Right atrium auricular region (tissue), 2 donors: Measurements from ENCODE around the gene CYP26A1. TPM values are rescaled to one million over a fixed set of nuclear protein-coding genes. Genes with fewer than 3 reads are reported as not detected.
A peak's percentile ranks its signal among the peaks of the same experiment; 100 is the strongest.

ENCODE experiments used
- DNase-seq: peaks from one replicate; pipeline ENCODE4 v3.0.0-alpha.2; 2019; ENCODE audit warnings: low spot score
- H3K27ac ChIP-seq, 2 donors: fragments of 200-600 bp; sonication (generic); 1 replicate in 1 of 2; 2 replicates in 1 of 2; pipeline ENCODE4 v1.5.1; 2016 to 2019
- H3K27me3 ChIP-seq, 2 donors: fragments of 200-600 bp; sonication (generic); one replicate each; pipeline versions ENCODE4 v1.5.1 to v1.6.0; 2017 to 2019
- H3K36me3 ChIP-seq: fragments of 200-600 bp; sonication (generic); one replicate; pipeline ENCODE4 v1.5.1; 2016
- H3K4me1 ChIP-seq, 2 donors: fragments of 200-600 bp; sonication (generic); one replicate each; pipeline versions ENCODE4 v1.5.1 to v1.6.0; 2017 to 2019
- H3K4me3 ChIP-seq, 2 donors: fragments of 200-600 bp; sonication (generic); 1 replicate in 1 of 2; 2 replicates in 1 of 2; pipeline ENCODE4 v1.5.1; 2017 to 2019; ENCODE audit warnings: mild to moderate bottlenecking in 1 of 2, moderate library complexity in 1 of 2
- H3K9me3 ChIP-seq, 2 donors: fragments of 200-600 bp; sonication (generic); one replicate each; pipeline ENCODE4 v1.5.1; 2019
- CTCF ChIP-seq, 2 donors: fragments of 200-600 bp; sonication (generic); IDR thresholded peaks; one replicate each; pipeline ENCODE4 v1.5.1; 2019; ENCODE audit warnings: antibody characterized with exemption in 2 of 2
- total RNA-seq, 2 donors: library from RNA; depleted of rRNA; stranded (reverse); fragments of >200 nt; gene quantifications; one replicate each; pipeline ENCODE4 v1.1.0, GENCODE V29; 2016

CYP26A1 gene
- total RNA-seq, 2 donors from 2014 or later, result not detected

GRCh38 chr10:93081318-93081717, 7.6 kb downstream of the CYP26A1 start:
- Histone ChIP-seq H3K27ac (no peak overlapping the region), H3K36me3 (no peaks in the 10 kb centered on the region), H3K9me3 (no peaks in the 10 kb centered on the region), H3K4me1 (no peaks in the 10 kb centered on the region), H3K27me3 (no peaks in the 10 kb centered on the region), H3K4me3 (no peak overlapping the region)
- TF ChIP-seq CTCF (IDR thresholded peaks at IDR 0.05), result no peak
- DNase-seq, result peak; percentile 34

DNA sequence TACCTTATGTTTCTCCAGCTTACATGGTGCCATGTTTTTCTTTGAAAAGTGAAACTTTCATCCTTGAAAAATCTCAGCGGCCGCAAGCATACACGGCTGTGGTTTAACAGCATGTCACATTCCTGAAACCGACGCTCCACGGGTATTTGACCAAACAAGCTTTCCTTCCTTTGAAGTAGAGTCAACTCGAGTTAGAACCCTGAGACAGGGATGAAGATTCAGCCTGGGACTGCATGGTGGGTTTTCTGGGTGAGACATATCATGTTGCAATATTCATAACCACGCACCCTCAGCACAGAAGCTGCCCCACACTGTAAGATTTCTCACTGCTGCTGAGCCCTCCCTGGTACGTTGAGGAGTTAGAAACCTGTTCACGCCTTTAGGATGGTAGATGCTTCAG, 8.1 kb downstream of the CYP26A1 start:
- no peaks in the 10 kb centered on the region for H3K36me3 ChIP-seq
- no peaks in the 10 kb centered on the region for H3K4me1 ChIP-seq
- no peak overlapping the region for H3K27ac ChIP-seq
- peak; percentile 21 for DNase-seq
- no peak overlapping the region for H3K4me3 ChIP-seq
- H3K9me3 ChIP-seq, result no peaks in the 10 kb centered on the region
- TF ChIP-seq CTCF (IDR thresholded peaks at IDR 0.05), result no peak
- no peaks in the 10 kb centered on the region for H3K27me3 ChIP-seq

DNA sequence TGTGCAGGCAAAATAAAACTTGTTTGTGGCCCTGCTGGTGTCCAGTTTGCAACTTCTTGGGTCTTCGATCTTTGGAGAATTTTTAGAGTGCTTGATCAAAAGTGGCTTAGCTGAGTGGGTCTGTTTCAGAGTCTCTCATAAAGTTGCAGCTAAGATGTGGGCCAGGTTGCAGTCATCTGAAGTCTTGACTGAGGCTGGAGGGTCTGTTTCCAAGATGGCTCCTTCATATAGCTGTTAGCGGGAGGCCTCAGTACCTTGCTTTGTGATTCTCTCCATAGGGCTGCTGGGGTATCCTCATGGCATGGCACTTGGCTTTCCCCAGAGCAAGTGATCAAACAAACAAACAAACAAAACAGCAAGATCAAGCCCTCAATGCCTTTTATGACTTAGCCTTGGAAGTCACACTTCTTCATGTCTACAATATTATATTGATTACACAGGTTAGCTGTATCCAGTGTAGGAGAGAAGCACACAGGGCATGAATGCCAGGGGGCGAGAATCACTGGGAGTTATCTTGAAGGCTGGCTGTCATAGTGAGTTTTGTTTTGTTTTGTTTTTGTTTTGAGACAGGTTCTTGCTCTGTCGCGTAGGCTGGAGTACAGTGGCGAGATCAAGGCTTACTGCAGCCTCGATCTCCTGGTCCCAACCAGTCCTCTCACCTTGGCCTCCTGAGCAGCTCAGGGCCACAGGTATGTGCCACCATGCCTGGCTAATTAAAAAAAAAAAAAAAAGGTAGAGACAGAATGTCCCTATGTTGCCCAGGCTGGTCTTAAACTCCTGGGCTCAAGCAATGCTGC, 10.2 kb downstream of the CYP26A1 start:
- H3K27ac ChIP-seq, result no peak overlapping the region
- no peaks in the 10 kb centered on the region for H3K27me3 ChIP-seq
- TF ChIP-seq CTCF (IDR thresholded peaks at IDR 0.05), result no peak
- H3K36me3 ChIP-seq, result no peaks in the 10 kb centered on the region
- no peak for DNase-seq
- H3K4me3 ChIP-seq, result no peak overlapping the region
- no peaks in the 10 kb centered on the region for H3K4me1 ChIP-seq
- H3K9me3 ChIP-seq, result no peaks in the 10 kb centered on the region

DNA sequence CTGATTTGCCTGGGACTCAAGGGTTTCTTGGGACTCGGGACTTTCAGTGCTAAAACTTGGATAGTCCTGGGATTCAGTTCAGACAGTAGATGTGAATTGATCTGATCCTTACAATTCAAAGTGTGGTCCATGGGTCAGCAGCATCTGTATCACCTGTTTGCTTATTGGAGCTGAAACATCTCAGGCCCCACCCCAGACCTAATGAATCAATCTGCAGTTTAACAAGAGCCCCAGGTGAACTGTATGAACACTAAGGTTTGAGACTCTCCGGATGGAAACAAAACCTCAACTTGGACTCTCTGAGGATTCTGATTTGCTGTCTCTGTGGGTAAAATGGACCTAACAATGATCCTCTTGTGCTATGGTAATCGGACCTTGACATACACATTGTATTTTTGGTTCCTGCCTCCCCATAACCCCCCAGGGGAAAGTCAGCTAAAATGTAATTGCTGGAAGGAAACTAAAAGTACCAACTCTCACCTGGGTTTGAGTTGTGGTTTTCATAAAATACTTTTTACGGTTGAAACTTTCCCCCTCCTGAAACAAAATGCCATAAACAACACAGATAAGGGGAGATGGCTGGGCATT, 11.7 kb downstream of the CYP26A1 start:
- no peak for DNase-seq
- no peaks in the 10 kb centered on the region for H3K36me3 ChIP-seq
- no peaks in the 10 kb centered on the region for H3K27me3 ChIP-seq
- H3K4me1 ChIP-seq, result no peaks in the 10 kb centered on the region
- no peak overlapping the region for H3K27ac ChIP-seq
- no peak for TF ChIP-seq CTCF (IDR thresholded peaks at IDR 0.05)
- H3K4me3 ChIP-seq, result no peak overlapping the region
- no peaks in the 10 kb centered on the region for H3K9me3 ChIP-seq

GRCh38 chr10:93086289-93086688, 12.6 kb downstream of the CYP26A1 start:
- Histone ChIP-seq H3K27ac (no peak overlapping the region), H3K9me3 (no peaks in the 10 kb centered on the region), H3K36me3 (no peaks in the 10 kb centered on the region), H3K4me3 (no peak overlapping the region), H3K4me1 (no peaks in the 10 kb centered on the region), H3K27me3 (no peaks in the 10 kb centered on the region)
- DNase-seq, result no peak
- no peak for TF ChIP-seq CTCF (IDR thresholded peaks at IDR 0.05)
